GM21360 (cell line): Measurements from ENCODE around the gene MAP1LC3A.

ENCODE experiments used
- ATAC-seq: cut with Tn5 transposase; IDR thresholded peaks from one replicate; pipeline ENCODE4 v1.9.1; 2021; ENCODE audit warnings: mild to moderate bottlenecking, moderate library complexity; ENCODE audit not compliant: unreplicated experiment

MAP1LC3A gene

DNA sequence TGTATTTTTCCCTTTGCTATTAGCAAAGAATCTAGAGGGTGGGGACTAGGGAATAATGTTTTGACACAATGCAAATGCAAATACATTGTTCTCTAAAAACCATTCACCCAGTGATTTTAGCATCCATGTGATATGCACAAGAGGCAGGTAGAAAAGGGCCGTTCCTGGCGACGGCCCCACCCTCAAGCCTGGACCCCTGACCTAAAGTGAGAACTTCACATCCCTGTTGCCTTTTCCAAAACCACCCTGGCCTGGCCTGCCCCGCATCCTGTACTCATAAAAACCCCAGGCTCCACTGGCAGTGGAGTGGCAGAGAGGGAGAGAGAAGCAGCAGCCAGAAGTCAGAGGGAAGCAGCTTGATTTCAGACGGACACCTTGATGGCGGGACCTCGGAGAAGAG, 48.5 kb downstream of the MAP1LC3A start:
- no peak for ATAC-seq
